NOMO-1 treated with DMSO at 0.1 percent for 48 hours (cell line): Measurements from ENCODE around the gene DCP1A.
"Not testable (repeated sequence)": the region's sequence is repeated elsewhere in the genome, so short reads cannot be mapped to it uniquely, and the experiment has no call there.

Experiments
- DNase-seq: peaks from one replicate; lab custom pipeline; 2025; ENCODE audit not compliant: unreplicated experiment; lab: John Stamatoyannopoulos, UW

Gene DCP1A

DNA sequence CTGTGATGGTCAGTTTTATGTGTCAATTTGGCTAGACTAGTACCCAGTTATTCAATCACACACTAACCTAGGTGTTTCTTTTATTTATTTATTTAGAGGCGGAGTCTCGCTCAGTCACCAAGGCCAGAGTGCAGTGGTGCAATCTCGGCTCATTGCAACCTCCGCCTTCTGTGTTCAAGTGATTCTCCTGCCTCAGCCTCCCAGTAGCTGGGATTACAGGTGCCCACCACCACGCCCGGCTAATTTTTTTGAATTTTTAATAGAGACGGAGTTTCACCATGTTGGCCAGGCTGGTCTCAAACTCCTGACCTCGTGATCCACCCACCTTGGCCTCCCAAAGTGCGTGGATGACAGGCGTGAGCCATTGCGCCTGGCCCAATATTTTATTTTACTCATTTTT lies 78.2 kb downstream of the DCP1A start:
- DNase-seq, result not testable (repeated sequence)

GRCh38 chr3:53267766-53268165 lies 79.6 kb downstream of the DCP1A start:
- no peak for DNase-seq

DNA sequence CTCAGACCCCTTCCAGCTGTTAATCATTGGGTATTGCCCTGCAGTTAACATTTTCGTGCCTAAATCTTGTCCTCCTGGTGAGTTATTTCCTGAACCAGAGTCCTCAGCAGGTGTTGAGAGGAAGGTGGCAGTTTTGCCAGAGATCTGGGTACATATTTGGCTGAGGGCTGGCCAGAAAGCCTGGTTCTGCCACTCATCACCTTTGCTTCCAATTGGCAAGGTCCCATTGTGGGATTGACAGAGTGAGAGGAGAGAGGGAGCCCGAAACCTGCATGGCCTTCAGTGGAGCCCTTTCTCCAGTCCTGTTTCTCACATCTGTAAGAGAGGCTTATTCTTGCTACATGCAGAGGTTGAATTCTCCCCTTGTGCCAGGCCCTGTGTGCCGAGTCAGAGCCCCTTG lies 82.6 kb downstream of the DCP1A start:
- no peak for DNase-seq

DNA sequence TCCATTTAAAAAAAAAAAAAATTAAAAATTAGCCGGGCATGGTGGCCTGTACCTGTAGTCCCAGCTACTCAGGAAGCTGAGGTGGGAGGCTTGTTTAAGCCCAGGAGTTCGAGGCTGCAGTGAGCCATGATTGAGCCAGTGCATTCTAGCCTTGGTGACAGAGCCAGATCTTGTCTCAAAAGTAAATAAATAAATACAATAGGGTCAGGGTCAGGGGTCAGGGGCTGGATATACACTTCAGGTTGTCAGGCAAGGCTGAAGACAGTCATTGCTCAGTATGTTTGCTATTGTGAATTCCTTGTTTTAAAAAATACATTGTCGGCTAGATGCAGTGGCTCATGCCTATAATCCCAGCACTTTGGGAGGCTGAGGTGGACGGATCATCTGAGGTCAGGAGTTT lies 83.4 kb downstream of the DCP1A start:
- no peak for DNase-seq

DNA sequence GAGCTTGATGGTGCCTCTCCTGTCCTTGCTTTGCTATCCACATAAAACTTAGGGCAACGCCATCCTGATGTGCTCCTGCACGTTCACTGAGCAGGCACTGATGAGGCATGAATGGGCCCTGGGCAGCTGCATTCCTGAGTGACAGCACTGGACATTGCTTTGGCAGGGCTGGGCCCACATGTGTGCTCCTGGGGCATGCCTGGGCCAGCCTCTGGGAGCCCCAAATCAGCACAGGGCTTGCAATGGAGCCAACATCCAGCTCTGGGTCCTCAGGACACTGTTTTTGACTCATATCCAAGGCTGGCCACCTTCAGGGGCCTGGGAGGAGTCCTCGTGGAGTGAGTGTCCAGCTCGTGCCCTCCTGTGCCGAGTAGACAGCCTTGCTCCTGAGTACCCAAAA lies 85.6 kb downstream of the DCP1A start:
- DNase-seq, result no peak

DNA sequence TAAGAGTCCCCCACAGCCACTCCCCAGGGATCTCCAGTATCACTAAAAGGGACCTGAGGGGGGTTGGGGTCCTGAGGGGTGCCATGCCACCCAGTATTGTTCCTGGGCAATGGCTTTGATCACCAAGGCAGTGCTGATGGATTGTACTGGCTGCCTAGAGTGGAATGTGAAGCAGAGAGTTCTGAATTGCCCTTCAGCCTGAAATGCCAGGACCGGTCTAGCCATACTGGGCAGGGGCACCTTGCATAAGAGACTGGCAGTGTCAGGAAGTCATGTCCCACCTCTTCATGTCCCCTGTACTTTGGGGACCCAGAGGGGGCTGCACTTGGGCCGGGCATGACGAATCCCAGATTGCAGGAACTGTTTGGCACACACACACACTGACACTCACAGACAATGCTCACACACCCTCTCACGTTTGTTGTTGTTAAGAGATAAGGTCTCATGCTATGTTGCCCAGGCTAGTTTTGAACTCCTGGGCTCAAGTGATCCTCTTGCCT lies 87.0 kb downstream of the DCP1A start:
- no peak for DNase-seq

DNA sequence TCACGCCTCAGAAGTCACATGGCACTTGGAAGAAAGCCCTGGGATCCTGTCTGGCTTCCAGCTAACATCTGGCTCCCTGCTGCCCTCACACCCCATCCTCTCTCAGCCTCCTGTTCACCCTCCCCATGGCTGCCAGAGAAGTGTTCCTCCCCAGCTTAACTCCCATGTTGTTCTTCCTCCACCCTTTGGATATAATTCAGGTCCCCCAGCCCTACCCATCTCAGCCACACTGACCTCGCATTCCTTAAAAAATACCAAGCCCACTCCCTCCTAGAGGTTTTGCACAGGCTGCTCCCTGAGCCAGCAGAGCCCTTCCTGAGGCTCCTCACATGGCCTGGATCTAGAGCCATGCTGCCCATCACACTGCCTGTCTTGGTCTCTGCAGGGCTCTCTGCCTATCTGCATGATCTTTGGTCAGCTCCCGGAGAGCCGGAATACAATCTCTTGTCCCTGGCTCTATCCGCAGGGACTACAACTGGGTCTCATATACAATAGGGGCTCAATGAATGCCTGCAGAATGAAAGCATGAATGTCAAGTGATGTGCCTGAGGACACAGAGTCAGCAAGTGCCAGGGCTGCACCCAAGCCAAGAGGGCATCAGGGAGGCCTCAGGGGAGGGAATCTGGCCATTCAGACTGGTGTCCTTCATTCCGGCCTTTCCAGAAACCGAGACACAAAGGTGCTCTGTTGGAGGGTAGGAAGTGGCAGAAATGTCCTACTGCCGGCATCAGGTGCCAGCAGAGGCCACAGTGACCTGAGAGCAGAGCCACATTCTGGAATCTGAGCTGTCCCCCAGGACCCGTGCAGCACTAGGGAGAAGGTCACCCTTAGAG lies 87.7 kb downstream of the DCP1A start:
- no peak for DNase-seq

GRCh38 chr3:53258600-53259426 lies 88.5 kb downstream of the DCP1A start:
- no peak for DNase-seq

DNA sequence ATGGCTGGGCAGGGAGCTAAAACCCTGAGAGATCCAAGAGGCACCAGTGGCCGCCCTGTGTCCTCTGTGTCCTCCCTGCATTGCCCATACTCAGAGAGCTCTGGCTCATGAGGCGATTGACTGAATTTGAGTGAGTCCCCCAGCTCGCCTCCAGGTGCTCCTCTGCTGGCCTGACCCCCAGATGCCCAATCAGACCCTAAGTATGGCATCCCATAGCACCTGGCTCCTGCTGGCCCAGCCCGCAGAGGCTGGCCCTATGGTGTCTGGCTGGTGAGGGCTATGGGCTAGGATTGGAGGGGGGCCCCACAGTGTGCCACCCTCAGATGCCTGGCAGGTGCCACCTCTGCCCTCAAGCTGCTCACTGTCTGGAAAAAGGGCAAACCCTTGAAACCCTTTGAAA lies 89.9 kb downstream of the DCP1A start:
- no peak for DNase-seq

DNA sequence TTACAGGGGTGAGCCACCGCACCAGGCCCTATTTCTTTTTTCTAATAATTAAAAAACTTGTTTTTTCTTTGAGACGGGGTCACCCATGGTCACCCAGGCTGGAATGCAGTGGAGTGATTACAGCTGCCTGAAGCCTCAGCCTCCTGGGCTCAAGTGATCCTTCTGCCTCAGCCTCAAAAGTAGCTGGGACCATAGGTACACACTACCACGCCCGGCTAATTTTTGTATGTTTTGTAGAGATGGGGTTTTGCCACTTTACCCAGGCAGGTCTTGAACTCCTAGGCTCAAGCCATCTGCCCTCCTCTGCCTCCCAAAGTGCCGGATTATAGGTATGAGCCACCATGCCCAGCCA lies 90.7 kb downstream of the DCP1A start:
- no peak for DNase-seq

DNA sequence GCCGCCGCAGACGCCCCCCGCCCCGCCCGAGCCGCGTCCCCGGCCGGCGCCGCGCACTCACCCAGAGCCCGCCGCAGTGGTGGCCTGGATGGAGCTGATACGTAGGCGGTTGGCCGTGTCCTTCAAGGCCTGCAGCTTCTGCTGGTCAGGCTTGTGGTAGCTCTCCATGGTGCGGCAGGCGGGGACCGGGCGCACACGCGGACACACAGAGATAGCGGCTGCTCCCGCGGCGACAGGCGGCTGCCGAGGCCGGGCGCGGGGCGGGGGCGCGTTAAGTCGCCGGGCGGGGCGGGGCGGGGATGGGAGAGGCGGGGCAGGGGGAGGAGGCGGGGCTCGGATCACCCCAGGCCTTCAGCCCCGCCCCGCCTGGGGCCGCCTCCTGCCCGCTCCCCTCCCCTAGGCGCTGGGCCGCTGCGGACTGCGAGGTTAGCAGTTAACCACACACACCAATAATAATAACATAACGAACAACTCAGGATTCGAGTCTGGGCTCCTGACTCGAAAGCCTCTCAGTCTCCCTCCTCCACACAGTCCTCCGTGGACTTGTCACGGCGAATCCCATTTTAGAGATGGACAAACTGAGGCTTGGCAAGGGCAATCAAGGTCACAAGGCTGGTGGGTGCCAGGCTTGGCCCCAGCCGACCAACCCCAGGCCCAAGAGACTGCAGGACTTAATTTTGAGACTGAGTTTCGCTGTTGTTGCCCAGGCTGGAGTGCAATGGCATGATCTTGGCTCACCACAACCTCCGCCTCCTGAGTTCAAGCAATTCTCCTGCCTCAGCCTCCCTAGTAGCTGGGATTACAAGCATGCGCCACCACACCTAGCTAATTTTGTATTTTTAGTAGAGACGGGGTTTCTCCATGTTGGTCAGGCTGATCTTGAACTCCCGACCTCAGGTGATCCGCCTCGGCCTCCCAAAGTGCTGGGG lies 91.3 kb downstream of the DCP1A start, which contains the start of gene TKT:
Gene TKT (minus strand): TSS at position 248 of the 929 bp plus-strand sequence. CDS start 80 bp downstream, at position 168.
- peak; percentile 83 for DNase-seq

GRCh38 chr3:53255423-53255774 lies 91.9 kb downstream of the DCP1A start:
- DNase-seq, result no peak

GRCh38 chr3:53254509-53255422 lies 92.6 kb downstream of the DCP1A start:
- DNase-seq, result peak; percentile 51

GRCh38 chr3:53253707-53254508 lies 93.4 kb downstream of the DCP1A start:
- peak; percentile 30 for DNase-seq

DNA sequence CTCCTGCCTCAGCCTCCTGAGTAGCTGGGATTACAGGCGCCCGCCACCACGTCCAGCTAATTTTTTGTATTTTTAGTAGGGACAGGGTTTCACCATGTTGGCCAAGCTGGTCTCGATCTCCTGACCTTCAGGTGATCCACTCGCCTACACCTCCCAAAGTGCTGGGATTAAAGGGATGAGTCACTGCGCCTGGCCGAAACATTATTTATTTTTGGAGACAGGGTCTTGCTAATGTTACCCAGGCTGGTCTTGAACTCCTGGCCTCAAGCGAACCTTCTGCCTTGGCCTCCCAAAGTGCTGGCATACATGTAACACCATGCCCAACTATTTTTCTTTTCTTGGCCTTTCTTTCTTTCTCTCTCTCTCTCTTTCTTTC lies 94.4 kb downstream of the DCP1A start:
- not testable (repeated sequence) for DNase-seq

GRCh38 chr3:53252096-53252946 lies 95.0 kb downstream of the DCP1A start:
- DNase-seq, result peak; percentile 76

GRCh38 chr3:53250881-53251605 lies 96.3 kb downstream of the DCP1A start:
- no peak for DNase-seq

- no peak for DNase-seq
Observed at GRCh38 chr3:53250453-53250852, 96.9 kb downstream of the DCP1A start.
